Activated naive CD8-positive, alpha-beta T cell treated with anti-CD3 and anti-CD28 coated beads, Interleukin-2, amount 50 U/mL, for 24 hours (primary cell): ENCODE data around the gene CD274.
A peak's percentile ranks its signal among the peaks of the same experiment; 100 is the strongest.
"Not testable (repeated sequence)": the region's sequence is repeated elsewhere in the genome, so short reads cannot be mapped to it uniquely, and the experiment has no call there.

Experiments
- ATAC-seq: fragments of 150-1000 bp; cut with Tn5 transposase; one replicate; pipeline ENCODE4 v1.10.0; 2021
- DNase-seq: peaks from one replicate; pipeline ENCODE4 v3.0.0; 2021
- H3K27ac Mint-ChIP-seq: one replicate; pipeline ENCODE4 v1.8.0; 2021; ENCODE audit warnings: mild to moderate bottlenecking, mixed read lengths
- H3K27me3 Mint-ChIP-seq: one replicate; pipeline ENCODE4 v1.8.0; 2021; ENCODE audit warnings: mixed read lengths
- H3K36me3 Mint-ChIP-seq: one replicate; pipeline ENCODE4 v1.8.0; 2021; ENCODE audit warnings: low read depth, mixed read lengths
- H3K4me1 Mint-ChIP-seq: one replicate; pipeline ENCODE4 v1.8.0; 2021; ENCODE audit warnings: mixed read lengths
- H3K4me3 Mint-ChIP-seq: one replicate; pipeline ENCODE4 v1.8.0; 2021; ENCODE audit warnings: mild to moderate bottlenecking, moderate library complexity, mixed read lengths
- H3K9me3 Mint-ChIP-seq: one replicate; pipeline ENCODE4 v1.8.0; 2021; ENCODE audit warnings: mixed read lengths

Gene CD274

GRCh38 chr9:5446451-5447236 is 3.7 kb upstream of the CD274 start:
- peak overlapping the region; percentile 9 for H3K4me3 Mint-ChIP-seq
- ATAC-seq (peak; percentile 26), DNase-seq (no peak)
- peaks cover 63% of the 10 kb centered on the region for H3K4me1 Mint-ChIP-seq
- peak overlapping the region; percentile 92 for H3K27ac Mint-ChIP-seq
- H3K9me3 Mint-ChIP-seq, result peaks cover 8% of the 10 kb centered on the region
- peaks cover 2% of the 10 kb centered on the region for H3K36me3 Mint-ChIP-seq
- no peaks in the 10 kb centered on the region for H3K27me3 Mint-ChIP-seq

- DNase-seq (no peak), ATAC-seq (no peak)
- Mint-ChIP-seq H3K27ac (peak overlapping the region; percentile 92), H3K27me3 (no peaks in the 10 kb centered on the region), H3K4me3 (peak overlapping the region; percentile 47), H3K9me3 (peaks cover 8% of the 10 kb centered on the region), H3K4me1 (peaks cover 69% of the 10 kb centered on the region), H3K36me3 (peaks cover 7% of the 10 kb centered on the region)
Measured at GRCh38 chr9:5447337-5447736, 3.0 kb upstream of the CD274 start.

- H3K27me3 Mint-ChIP-seq, result no peaks in the 10 kb centered on the region
- H3K4me3 Mint-ChIP-seq, result no peak overlapping the region
- H3K9me3 Mint-ChIP-seq, result peaks cover 8% of the 10 kb centered on the region
- peaks cover 11% of the 10 kb centered on the region for H3K36me3 Mint-ChIP-seq
- peaks cover 72% of the 10 kb centered on the region for H3K4me1 Mint-ChIP-seq
- DNase-seq (no peak), ATAC-seq (no peak)
- peak overlapping the region; percentile 92 for H3K27ac Mint-ChIP-seq
Measured at GRCh38 chr9:5448016-5448415, 2.3 kb upstream of the CD274 start.

DNA sequence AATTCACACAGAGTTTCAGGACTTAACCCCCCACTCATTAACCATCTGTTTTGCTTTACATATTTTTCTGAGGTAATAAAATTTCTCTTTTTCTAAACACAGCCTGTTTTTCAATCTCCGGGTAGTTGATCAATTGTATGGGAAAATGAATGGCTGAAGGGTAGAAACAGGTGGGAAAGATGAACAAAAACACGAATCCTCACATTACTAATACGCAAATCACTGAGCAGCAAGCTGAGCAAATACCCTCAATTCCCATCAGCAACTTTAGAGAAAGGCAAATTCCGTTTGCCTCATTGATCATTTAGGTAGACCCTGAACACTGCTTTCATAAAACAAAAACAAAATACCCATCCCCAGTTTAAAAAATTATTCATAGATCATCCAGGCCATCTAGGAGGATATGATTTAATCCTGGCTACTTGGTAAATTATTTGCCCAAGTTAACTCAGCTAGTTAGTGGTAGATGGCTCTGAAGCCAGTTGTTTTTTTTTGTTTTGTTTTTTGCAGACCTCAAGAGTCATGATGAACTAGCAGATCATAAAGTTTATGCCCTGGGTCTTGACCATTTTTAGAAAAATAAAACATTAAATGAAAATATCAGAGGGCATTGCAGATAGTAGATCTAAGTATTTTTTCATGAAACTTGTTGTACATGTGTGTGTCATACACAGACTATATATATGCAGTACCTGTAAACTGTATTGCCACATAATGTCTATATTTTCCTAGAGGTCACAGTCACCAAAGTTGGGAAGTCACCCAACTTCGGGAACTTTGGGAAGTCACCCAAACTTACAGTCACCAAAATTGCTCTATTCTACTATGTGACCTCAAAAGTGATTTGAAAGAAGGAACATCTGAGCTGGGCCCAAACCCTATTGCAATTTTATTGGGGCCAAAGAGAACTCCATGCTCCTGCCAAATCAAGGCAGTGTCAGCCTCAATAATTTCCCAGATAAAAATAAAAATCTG is 1.6 kb upstream of the CD274 start:
- DNase-seq (no peak), ATAC-seq (no peak)
- H3K4me1 Mint-ChIP-seq, result peaks cover 79% of the 10 kb centered on the region
- peaks cover 8% of the 10 kb centered on the region for H3K9me3 Mint-ChIP-seq
- H3K36me3 Mint-ChIP-seq, result peaks cover 13% of the 10 kb centered on the region
- H3K4me3 Mint-ChIP-seq, result peak overlapping the region; percentile 95
- peak overlapping the region; percentile 92 for H3K27ac Mint-ChIP-seq
- no peaks in the 10 kb centered on the region for H3K27me3 Mint-ChIP-seq

DNA sequence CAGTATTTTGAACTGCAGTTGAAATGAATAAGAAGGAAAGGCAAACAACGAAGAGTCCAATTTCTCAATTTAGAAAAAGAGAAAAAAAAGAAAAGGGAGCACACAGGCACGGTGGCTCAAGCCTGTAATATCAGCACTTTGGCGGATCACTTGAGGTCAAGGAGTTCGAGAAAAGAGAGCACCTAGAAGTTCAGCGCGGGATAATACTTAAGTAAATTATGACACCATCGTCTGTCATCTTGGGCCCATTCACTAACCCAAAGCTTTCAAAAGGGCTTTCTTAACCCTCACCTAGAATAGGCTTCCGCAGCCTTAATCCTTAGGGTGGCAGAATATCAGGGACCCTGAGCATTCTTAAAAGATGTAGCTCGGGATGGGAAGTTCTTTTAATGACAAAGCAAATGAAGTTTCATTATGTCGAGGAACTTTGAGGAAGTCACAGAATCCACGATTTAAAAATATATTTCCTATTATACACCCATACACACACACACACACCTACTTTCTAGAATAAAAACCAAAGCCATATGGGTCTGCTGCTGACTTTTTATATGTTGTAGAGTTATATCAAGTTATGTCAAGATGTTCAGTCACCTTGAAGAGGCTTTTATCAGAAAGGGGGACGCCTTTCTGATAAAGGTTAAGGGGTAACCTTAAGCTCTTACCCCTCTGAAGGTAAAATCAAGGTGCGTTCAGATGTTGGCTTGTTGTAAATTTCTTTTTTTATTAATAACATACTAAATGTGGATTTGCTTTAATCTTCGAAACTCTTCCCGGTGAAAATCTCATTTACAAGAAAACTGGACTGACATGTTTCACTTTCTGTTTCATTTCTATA is 602 bp upstream of the CD274 start:
- no peaks in the 10 kb centered on the region for H3K27me3 Mint-ChIP-seq
- DNase-seq (no peak), ATAC-seq (no peak)
- H3K9me3 Mint-ChIP-seq, result peaks cover 8% of the 10 kb centered on the region
- H3K4me3 Mint-ChIP-seq, result peak overlapping the region; percentile 95
- peak overlapping the region; percentile 92 for H3K27ac Mint-ChIP-seq
- peaks cover 13% of the 10 kb centered on the region for H3K36me3 Mint-ChIP-seq
- peaks cover 87% of the 10 kb centered on the region for H3K4me1 Mint-ChIP-seq

DNA sequence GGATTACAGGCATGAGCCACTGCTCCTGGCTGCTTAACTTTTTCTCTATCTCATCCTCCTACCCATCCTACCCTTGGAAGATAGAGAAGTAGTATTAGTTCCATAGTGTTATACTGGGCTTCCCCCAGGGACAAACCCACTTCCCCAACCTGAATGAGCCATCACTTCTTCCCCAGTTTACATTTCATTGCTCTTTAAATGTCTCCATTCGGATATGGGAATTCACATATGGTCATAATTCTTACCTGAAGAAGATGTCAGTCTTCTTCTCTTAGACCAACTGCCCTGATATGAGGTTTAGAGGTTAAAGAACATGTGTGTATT is 1.9 kb downstream of the CD274 start:
- peaks cover 28% of the 10 kb centered on the region for H3K36me3 Mint-ChIP-seq
- H3K27me3 Mint-ChIP-seq, result no peaks in the 10 kb centered on the region
- H3K4me1 Mint-ChIP-seq, result peaks cover 86% of the 10 kb centered on the region
- ATAC-seq (no peak), DNase-seq (no peak)
- H3K4me3 Mint-ChIP-seq, result peak overlapping the region; percentile 95
- H3K9me3 Mint-ChIP-seq, result no peaks in the 10 kb centered on the region
- peak overlapping the region; percentile 92 for H3K27ac Mint-ChIP-seq

DNA sequence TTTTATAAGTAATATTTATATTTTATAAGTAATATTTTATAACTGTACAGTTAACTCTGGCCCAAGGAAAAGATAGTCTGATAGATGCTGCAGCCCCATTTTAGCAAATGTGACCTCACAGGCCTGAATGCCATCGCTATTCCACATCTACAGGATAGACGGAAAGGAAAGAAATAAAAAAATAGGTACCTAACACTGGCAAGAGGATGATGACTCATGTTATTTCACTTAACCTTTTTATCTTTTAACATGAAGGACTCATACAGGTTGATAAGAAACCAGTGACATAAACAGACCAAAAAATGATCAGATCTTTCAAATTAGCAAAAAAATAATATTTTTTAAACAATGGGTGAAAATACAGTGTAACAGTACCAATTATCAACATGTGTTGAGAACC is 2.7 kb downstream of the CD274 start:
- ATAC-seq, result no peak
- no peak for DNase-seq
- Mint-ChIP-seq H3K36me3 (peaks cover 36% of the 10 kb centered on the region), H3K27me3 (no peaks in the 10 kb centered on the region), H3K4me1 (peaks cover 86% of the 10 kb centered on the region), H3K9me3 (no peaks in the 10 kb centered on the region), H3K27ac (peak overlapping the region; percentile 92), H3K4me3 (peak overlapping the region; percentile 95)

DNA sequence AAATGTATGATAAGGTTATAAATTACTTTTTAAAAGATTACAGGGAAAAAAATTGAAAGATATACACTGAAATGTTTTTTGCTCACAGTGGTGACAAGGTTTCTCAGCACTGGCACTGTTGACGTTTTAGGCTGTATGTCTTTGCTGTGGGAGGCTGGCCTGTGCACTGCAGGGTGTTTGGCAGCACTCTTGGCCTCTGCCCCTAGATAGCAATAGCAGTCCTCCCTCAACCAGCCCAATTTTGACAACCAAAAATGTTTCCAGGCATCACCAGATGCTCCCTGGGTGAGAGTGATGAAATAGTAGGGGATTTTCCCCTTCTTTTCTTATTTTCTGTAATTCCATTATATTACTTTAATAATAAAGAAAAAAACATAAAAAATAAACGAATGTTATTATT is 3.3 kb downstream of the CD274 start:
- peak overlapping the region; percentile 92 for H3K27ac Mint-ChIP-seq
- no peaks in the 10 kb centered on the region for H3K27me3 Mint-ChIP-seq
- H3K4me1 Mint-ChIP-seq, result peaks cover 86% of the 10 kb centered on the region
- no peak for DNase-seq
- H3K9me3 Mint-ChIP-seq, result no peaks in the 10 kb centered on the region
- H3K36me3 Mint-ChIP-seq, result peaks cover 42% of the 10 kb centered on the region
- H3K4me3 Mint-ChIP-seq, result peak overlapping the region; percentile 95
- peak; percentile 18 for ATAC-seq

GRCh38 chr9:5455181-5455580 is 4.8 kb downstream of the CD274 start:
- Mint-ChIP-seq H3K36me3 (peaks cover 56% of the 10 kb centered on the region), H3K9me3 (no peaks in the 10 kb centered on the region)
- DNase-seq, result no peak

DNA sequence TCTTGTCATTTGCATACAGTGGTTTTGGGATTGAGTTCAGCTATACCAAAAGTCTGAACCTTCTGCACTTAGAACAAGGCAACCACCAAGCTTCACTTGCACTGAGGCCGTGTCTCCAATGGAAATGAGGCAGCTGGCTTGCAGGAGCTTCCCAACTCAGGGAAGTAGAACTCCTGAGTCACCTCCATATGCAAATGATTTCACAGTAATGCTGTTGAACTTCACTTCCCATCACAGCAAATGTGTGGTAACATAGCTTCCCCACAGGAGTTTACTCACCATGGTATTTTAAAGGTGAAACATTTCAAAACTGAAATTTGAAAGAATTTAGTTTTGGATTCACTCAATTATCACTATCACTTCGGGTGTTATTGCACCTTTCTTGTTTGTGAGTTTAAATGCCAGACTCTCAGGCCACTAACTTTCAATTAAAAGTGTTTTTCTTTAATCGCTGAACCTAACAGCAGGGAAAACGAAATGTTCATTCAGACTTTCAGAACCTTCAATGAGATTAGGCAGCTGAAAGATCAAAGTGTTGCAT is 9.0 kb downstream of the CD274 start:
- ATAC-seq (peak; percentile 83), DNase-seq (no peak)
- Mint-ChIP-seq H3K9me3 (no peaks in the 10 kb centered on the region), H3K36me3 (peaks cover 73% of the 10 kb centered on the region), H3K27ac (peak overlapping the region; percentile 89), H3K4me1 (peaks cover 70% of the 10 kb centered on the region), H3K27me3 (no peaks in the 10 kb centered on the region), H3K4me3 (peak overlapping the region; percentile 63)

More at GRCh38 chr9:5455181-5455580, 4.8 kb downstream of the CD274 start:
- Mint-ChIP-seq H3K27me3 (no peaks in the 10 kb centered on the region), H3K4me1 (peaks cover 86% of the 10 kb centered on the region), H3K4me3 (peak overlapping the region; percentile 72), H3K27ac (peak overlapping the region; percentile 92)
- peak; percentile 67 for ATAC-seq

- Mint-ChIP-seq H3K27ac (peak overlapping the region; percentile 89), H3K27me3 (no peaks in the 10 kb centered on the region), H3K36me3 (peaks cover 76% of the 10 kb centered on the region), H3K4me1 (peaks cover 63% of the 10 kb centered on the region), H3K4me3 (peak overlapping the region; percentile 63), H3K9me3 (no peaks in the 10 kb centered on the region)
- no peak for ATAC-seq
- DNase-seq, result no peak
Measured at GRCh38 chr9:5460157-5460556, 9.8 kb downstream of the CD274 start.

- not testable (repeated sequence) for H3K27ac Mint-ChIP-seq, H3K27me3 Mint-ChIP-seq, ATAC-seq, H3K4me3 Mint-ChIP-seq, DNase-seq, H3K9me3 Mint-ChIP-seq
- H3K4me1 Mint-ChIP-seq, result peaks cover 35% of the 10 kb centered on the region
- H3K36me3 Mint-ChIP-seq, result peaks cover 75% of the 10 kb centered on the region
Measured at GRCh38 chr9:5464831-5465330, 14.5 kb downstream of the CD274 start.

- Mint-ChIP-seq H3K4me1 (peaks cover 33% of the 10 kb centered on the region), H3K27ac (no peak overlapping the region)
Measured at GRCh38 chr9:5466005-5466404, 15.7 kb downstream of the CD274 start.

DNA sequence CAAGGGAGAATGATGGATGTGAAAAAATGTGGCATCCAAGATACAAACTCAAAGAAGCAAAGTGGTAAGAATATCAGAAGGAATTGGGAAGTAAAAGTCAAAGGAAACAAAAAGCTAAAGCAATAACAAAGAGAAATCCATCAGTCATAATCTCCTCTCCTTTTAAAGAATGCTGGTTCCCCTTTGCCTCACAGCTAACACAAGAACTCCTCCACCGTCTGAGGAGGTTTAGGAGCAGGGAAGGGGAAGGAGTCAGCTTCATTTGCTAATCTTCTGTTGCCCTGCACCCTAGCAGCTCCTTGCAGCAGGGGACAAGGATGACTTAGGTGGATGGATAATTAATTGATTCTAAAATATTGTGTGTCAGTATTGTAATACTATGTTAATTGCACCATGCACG is 16.4 kb downstream of the CD274 start:
- no peaks in the 10 kb centered on the region for H3K9me3 Mint-ChIP-seq
- H3K27ac Mint-ChIP-seq, result no peak overlapping the region
- H3K27me3 Mint-ChIP-seq, result no peaks in the 10 kb centered on the region
- peaks cover 32% of the 10 kb centered on the region for H3K4me1 Mint-ChIP-seq
- ATAC-seq (no peak), DNase-seq (no peak)
- no peak overlapping the region for H3K4me3 Mint-ChIP-seq
- H3K36me3 Mint-ChIP-seq, result peaks cover 65% of the 10 kb centered on the region

More at GRCh38 chr9:5466005-5466404, 15.7 kb downstream of the CD274 start:
- no peak for DNase-seq
- ATAC-seq, result no peak
- Mint-ChIP-seq H3K9me3 (no peaks in the 10 kb centered on the region), H3K36me3 (peaks cover 70% of the 10 kb centered on the region), H3K27me3 (no peaks in the 10 kb centered on the region), H3K4me3 (no peak overlapping the region)
